OCI-LY1 (cell line): ENCODE data around the gene LANCL2.

Experiments used
- H2AFZ ChIP-seq: fragments of 200-600 bp; sonication (generic), shearing (Covaris generic); 2 replicates; pipeline ENCODE4 v1.6.0; 2014; ENCODE audit warnings: antibody characterized with exemption, mild to moderate bottlenecking, low read length
- H3F3A ChIP-seq: fragments of 200-600 bp; sonication (generic), shearing (Covaris generic); 2 replicates; pipeline ENCODE4 v1.6.0; 2014; ENCODE audit warnings: mild to moderate bottlenecking, antibody characterized with exemption, low read length, moderate library complexity; ENCODE audit not compliant: insufficient read depth
- H3K27ac ChIP-seq: fragments of 200-600 bp; sonication (generic); 2 replicates; pipeline ENCODE4 v1.5.1; 2014; ENCODE audit warnings: low read length, mixed run types, mild to moderate bottlenecking, low read depth; ENCODE audit not compliant: poor library complexity, severe bottlenecking
- H3K27me3 ChIP-seq: fragments of 200-600 bp; sonication (generic); 2 replicates; pipeline ENCODE4 v1.6.0; 2014; ENCODE audit warnings: antibody characterized with exemption, mild to moderate bottlenecking, low read length, moderate library complexity; ENCODE audit not compliant: insufficient read depth
- H3K36me3 ChIP-seq: fragments of 200-600 bp; sonication (generic); 2 replicates; pipeline ENCODE4 v1.6.1; 2014; ENCODE audit warnings: mild to moderate bottlenecking, antibody characterized with exemption, low read length, moderate library complexity, mixed read lengths; ENCODE audit not compliant: insufficient read depth
- H3K4me1 ChIP-seq: fragments of 200-600 bp; sonication (generic); 2 replicates; pipeline ENCODE4 v1.5.1; 2014; ENCODE audit warnings: mild to moderate bottlenecking, low read length, moderate library complexity; ENCODE audit not compliant: insufficient read depth, severe bottlenecking
- H3K4me2 ChIP-seq: fragments of 200-600 bp; sonication (generic), shearing (Covaris generic); 2 replicates; pipeline ENCODE4 v1.6.1; 2014; ENCODE audit warnings: low read length
- H3K4me3 ChIP-seq: fragments of 200-600 bp; sonication (generic); 2 replicates; pipeline ENCODE4 v1.5.1; 2014; ENCODE audit warnings: low read length, low read depth, mild to moderate bottlenecking, mixed read lengths; ENCODE audit not compliant: poor library complexity, severe bottlenecking
- H3K79me2 ChIP-seq: fragments of 200-600 bp; shearing (Covaris generic); 2 replicates; pipeline ENCODE4 v1.6.1; 2016; ENCODE audit warnings: mixed run types, low read length, mixed read lengths; ENCODE audit not compliant: insufficient read depth
- H3K9ac ChIP-seq: fragments of 200-600 bp; sonication (generic), shearing (Covaris generic); 2 replicates; pipeline ENCODE4 v1.6.1; 2014; ENCODE audit warnings: mild to moderate bottlenecking, low read length, mixed read lengths
- H3K9me2 ChIP-seq: fragments of 200-600 bp; sonication (generic), shearing (Covaris generic); 2 replicates; pipeline ENCODE4 v1.6.1; 2014; ENCODE audit warnings: low read depth, mild to moderate bottlenecking, low read length, mixed read lengths
- H3K9me3 ChIP-seq: fragments of 200-600 bp; shearing (Covaris generic); 2 replicates; pipeline ENCODE4 v1.6.1; 2014; ENCODE audit warnings: low read length, mixed read lengths
- H4K20me1 ChIP-seq: fragments of 200-600 bp; sonication (generic), shearing (Covaris generic); 2 replicates; pipeline ENCODE4 v1.6.0; 2016; ENCODE audit warnings: mild to moderate bottlenecking, low read length; ENCODE audit not compliant: insufficient read depth
- CTCF ChIP-seq: fragments of 200-600 bp; sonication (generic), shearing (Covaris generic); IDR thresholded peaks from 2 replicates; pipeline ENCODE4 v1.5.1; 2017; ENCODE audit warnings: mild to moderate bottlenecking, antibody characterized with exemption, low read length, moderate library complexity, mixed read lengths
- EZH2 ChIP-seq: fragments of 200-600 bp; sonication (generic), shearing (Covaris generic); IDR thresholded peaks from 2 replicates; pipeline ENCODE4 v1.8.0; 2017; ENCODE audit warnings: borderline replicate concordance, mixed run types, mild to moderate bottlenecking, antibody characterized with exemption, low read length, moderate library complexity, mixed read lengths

The LANCL2 gene

GRCh38 chr7:55429835-55430499, 64.8 kb downstream of the LANCL2 start:
- peaks cover 11% of the 10 kb centered on the region; the same call in 1 of the 2 replicates for H3K36me3 ChIP-seq
- no peaks in the 10 kb centered on the region for H3K9me3 ChIP-seq
- H4K20me1 ChIP-seq, result no peaks in the 10 kb centered on the region
- no peak for TF ChIP-seq EZH2
- no peak for TF ChIP-seq CTCF
- no peak overlapping the region for H3K4me3 ChIP-seq
- H3K4me2 ChIP-seq, result no peak overlapping the region
- H3K79me2 ChIP-seq, result no peaks in the 10 kb centered on the region
- H3K9me2 ChIP-seq, result no peaks in the 10 kb centered on the region
- H3F3A ChIP-seq, result no peaks in the 10 kb centered on the region
- H2AFZ ChIP-seq, result no peak overlapping the region
- no peak overlapping the region for H3K9ac ChIP-seq
- H3K27me3 ChIP-seq, result no peaks in the 10 kb centered on the region
- H3K4me1 ChIP-seq, result peaks cover 8% of the 10 kb centered on the region
- H3K27ac ChIP-seq, result no peak overlapping the region

GRCh38 chr7:55431898-55432297, 66.8 kb downstream of the LANCL2 start:
- H3K4me1 ChIP-seq, result peaks cover 8% of the 10 kb centered on the region
- H2AFZ ChIP-seq, result no peak overlapping the region
- no peaks in the 10 kb centered on the region for H3K9me3 ChIP-seq
- TF ChIP-seq EZH2, result no peak
- no peak for TF ChIP-seq CTCF
- no peak overlapping the region for H3K27ac ChIP-seq
- H3K9ac ChIP-seq, result no peak overlapping the region
- H4K20me1 ChIP-seq, result no peaks in the 10 kb centered on the region
- no peaks in the 10 kb centered on the region for H3K9me2 ChIP-seq
- H3K36me3 ChIP-seq, result no peaks in the 10 kb centered on the region
- no peaks in the 10 kb centered on the region for H3K79me2 ChIP-seq
- H3K4me3 ChIP-seq, result no peak overlapping the region
- no peaks in the 10 kb centered on the region for H3K27me3 ChIP-seq
- H3F3A ChIP-seq, result no peaks in the 10 kb centered on the region
- H3K4me2 ChIP-seq, result no peak overlapping the region

GRCh38 chr7:55432506-55432905, 67.4 kb downstream of the LANCL2 start:
- H3K9ac ChIP-seq, result no peak overlapping the region
- no peak overlapping the region for H3K4me3 ChIP-seq
- no peaks in the 10 kb centered on the region for H3K79me2 ChIP-seq
- H3K27ac ChIP-seq, result no peak overlapping the region
- H3K36me3 ChIP-seq, result no peaks in the 10 kb centered on the region
- no peaks in the 10 kb centered on the region for H4K20me1 ChIP-seq
- H2AFZ ChIP-seq, result no peak overlapping the region
- H3F3A ChIP-seq, result no peaks in the 10 kb centered on the region
- TF ChIP-seq EZH2 (no peak), CTCF (no peak)
- no peaks in the 10 kb centered on the region for H3K9me3 ChIP-seq
- H3K9me2 ChIP-seq, result no peaks in the 10 kb centered on the region
- no peaks in the 10 kb centered on the region for H3K27me3 ChIP-seq
- H3K4me2 ChIP-seq, result no peak overlapping the region
- peaks cover 8% of the 10 kb centered on the region for H3K4me1 ChIP-seq
